ENCODE data around the gene MFSD11.
"Not testable (repeated sequence)": the region's sequence is repeated elsewhere in the genome, so short reads cannot be mapped to it uniquely, and the experiment has no call there.

Gene MFSD11

GRCh38 chr17:76727745-76728456 lies 10.0 kb upstream of the MFSD11 start:
- no peak for DNase-seq

- not testable (repeated sequence) for DNase-seq
These were observed 5.9 kb upstream of the MFSD11 start for GRCh38 chr17:76731800-76732733.

- no peak for DNase-seq
These were observed 4.9 kb upstream of the MFSD11 start for GRCh38 chr17:76732734-76733617.

- DNase-seq = no peak
These were observed 4.3 kb upstream of the MFSD11 start for GRCh38 chr17:76733618-76733957.

- DNase-seq = no peak
These were observed 3.7 kb upstream of the MFSD11 start for GRCh38 chr17:76734080-76734840.

- DNase-seq = no peak
These were observed 2.9 kb upstream of the MFSD11 start for GRCh38 chr17:76735006-76735405.

- no peak for DNase-seq
These were observed 2.2 kb upstream of the MFSD11 start for GRCh38 chr17:76735586-76736348.

GRCh38 chr17:76736349-76737081 lies 1.4 kb upstream of the MFSD11 start:
- peak; percentile 31 for DNase-seq

- peak; percentile 99 for DNase-seq
These were observed 740 bp upstream of the MFSD11 start, which contains the start of gene SRSF2 for GRCh38 chr17:76737082-76737675. Gene SRSF2 (minus strand): TSS chr17:76737331. CDS start chr17:76737160, 171 bp downstream.

GRCh38 chr17:76738468-76738850 lies 540 bp downstream of the MFSD11 start:
- no peak for DNase-seq

GRCh38 chr17:76739568-76740115 lies 1.7 kb downstream of the MFSD11 start:
- not testable (repeated sequence) for DNase-seq

- DNase-seq = peak; percentile 70
These were observed 2.6 kb downstream of the MFSD11 start for GRCh38 chr17:76740329-76741118.

- DNase-seq = no peak
These were observed 5.0 kb downstream of the MFSD11 start for GRCh38 chr17:76742958-76743357.

- no peak for DNase-seq
These were observed 6.8 kb downstream of the MFSD11 start for GRCh38 chr17:76744747-76745146.

- DNase-seq = not testable (repeated sequence)
These were observed 7.9 kb downstream of the MFSD11 start for GRCh38 chr17:76745785-76746184.

- no peak for DNase-seq
These were observed 9.9 kb downstream of the MFSD11 start for GRCh38 chr17:76747716-76748363.

- DNase-seq = no peak
These were observed 10.7 kb downstream of the MFSD11 start for GRCh38 chr17:76748657-76749056.

- DNase-seq = no peak
These were observed 13.6 kb downstream of the MFSD11 start for GRCh38 chr17:76751416-76751993.

Data from NCI-H1436 treated with DMSO at 0.1 percent for 48 hours (cell line).